Neutrophil (primary cell): ENCODE data around the gene APOO.

Experiments used
- H3K27ac ChIP-seq: fragments of 200-600 bp; sonication (generic); 2 replicates; pipeline ENCODE4 v1.5.1; 2016; ENCODE audit warnings: mild to moderate bottlenecking, moderate library complexity
- H3K27me3 ChIP-seq: fragments of 200-600 bp; sonication (generic); 2 replicates; pipeline ENCODE4 v1.6.0; 2016; ENCODE audit warnings: mild to moderate bottlenecking
- H3K36me3 ChIP-seq: fragments of 200-600 bp; sonication (generic); 2 replicates; pipeline ENCODE4 v1.5.1; 2017
- H3K4me1 ChIP-seq, 2 experiments: fragments of 200-600 bp in 1 of 2; sonication (generic) in 1 of 2; 1 replicate in 1 of 2; 2 replicates in 1 of 2; pipeline versions ENCODE4 v1.5.1 to v1.6.1; 2013 to 2016; ENCODE audit warnings: low read depth in 1 of 2, low read length in 1 of 2, mild to moderate bottlenecking in 1 of 2, moderate library complexity in 1 of 2; ENCODE audit not compliant: control insufficient read depth in 1 of 2, insufficient read depth in 1 of 2
- H3K4me3 ChIP-seq, 2 experiments: fragments of 200-600 bp in 1 of 2; sonication (generic) in 1 of 2; 1 replicate in 1 of 2; 2 replicates in 1 of 2; pipeline ENCODE4 v1.5.1; 2013 to 2016; ENCODE audit warnings: low read depth in 1 of 2, low read length in 1 of 2, mild to moderate bottlenecking in 1 of 2, moderate library complexity in 1 of 2
- H3K9me3 ChIP-seq: fragments of 200-600 bp; sonication (generic); 2 replicates; pipeline ENCODE4 v1.5.1; 2016
- TF ChIP-seq, protein P1 (sequence below): fragments of 200-600 bp; sonication (generic); IDR thresholded peaks from 2 replicates; pipeline ENCODE4 v1.5.1; 2016; ENCODE audit warnings: antibody characterized with exemption

The APOO gene

DNA sequence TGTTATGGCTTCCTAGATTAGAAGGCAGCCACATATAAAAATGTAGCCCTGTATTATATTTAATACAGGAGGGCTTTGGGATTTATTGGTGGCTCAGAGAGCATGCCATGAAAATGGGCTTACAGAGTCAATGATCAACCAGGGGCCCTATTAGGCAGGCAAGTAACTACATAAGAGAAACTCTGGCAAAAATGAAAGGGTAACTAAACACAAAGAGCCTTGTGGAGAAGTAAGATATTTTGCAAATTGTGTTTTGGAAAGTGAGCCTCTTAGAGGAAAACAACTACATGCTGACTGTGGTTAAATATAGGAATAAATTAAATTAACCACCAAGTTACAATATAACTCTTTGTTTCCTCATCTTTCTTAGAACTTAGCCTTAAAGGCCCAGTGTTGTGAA lies 119.2 kb downstream of the APOO start:
- Histone ChIP-seq H3K27me3 (no peaks in the 10 kb centered on the region), H3K27ac (peak overlapping the region; percentile 23), H3K36me3 (peaks cover 20% of the 10 kb centered on the region), H3K4me1 (peaks cover 15 to 23% of the 10 kb centered on the region in 2 experiments), H3K9me3 (no peaks in the 10 kb centered on the region), H3K4me3 (no peak overlapping the region)
- TF ChIP-seq, protein P1, sequence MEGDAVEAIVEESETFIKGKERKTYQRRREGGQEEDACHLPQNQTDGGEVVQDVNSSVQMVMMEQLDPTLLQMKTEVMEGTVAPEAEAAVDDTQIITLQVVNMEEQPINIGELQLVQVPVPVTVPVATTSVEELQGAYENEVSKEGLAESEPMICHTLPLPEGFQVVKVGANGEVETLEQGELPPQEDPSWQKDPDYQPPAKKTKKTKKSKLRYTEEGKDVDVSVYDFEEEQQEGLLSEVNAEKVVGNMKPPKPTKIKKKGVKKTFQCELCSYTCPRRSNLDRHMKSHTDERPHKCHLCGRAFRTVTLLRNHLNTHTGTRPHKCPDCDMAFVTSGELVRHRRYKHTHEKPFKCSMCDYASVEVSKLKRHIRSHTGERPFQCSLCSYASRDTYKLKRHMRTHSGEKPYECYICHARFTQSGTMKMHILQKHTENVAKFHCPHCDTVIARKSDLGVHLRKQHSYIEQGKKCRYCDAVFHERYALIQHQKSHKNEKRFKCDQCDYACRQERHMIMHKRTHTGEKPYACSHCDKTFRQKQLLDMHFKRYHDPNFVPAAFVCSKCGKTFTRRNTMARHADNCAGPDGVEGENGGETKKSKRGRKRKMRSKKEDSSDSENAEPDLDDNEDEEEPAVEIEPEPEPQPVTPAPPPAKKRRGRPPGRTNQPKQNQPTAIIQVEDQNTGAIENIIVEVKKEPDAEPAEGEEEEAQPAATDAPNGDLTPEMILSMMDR, result no peak

DNA sequence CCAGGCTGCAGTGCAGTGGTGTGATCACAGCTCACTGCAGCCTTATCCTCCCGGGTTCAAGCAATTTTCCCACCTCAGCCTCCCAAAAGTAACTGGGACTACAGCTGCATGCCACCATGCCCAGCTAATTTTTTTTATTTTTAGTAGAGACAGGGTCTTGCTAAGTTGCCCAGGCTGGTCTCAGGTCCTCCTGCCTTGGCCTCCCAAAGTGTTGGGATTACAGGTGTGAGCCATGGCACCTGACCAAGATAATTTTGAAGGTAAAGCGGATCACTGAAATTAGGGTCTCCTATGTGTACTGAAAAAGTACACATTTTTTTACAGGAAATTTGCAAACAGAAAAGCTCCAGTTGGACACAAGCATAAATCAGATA lies 120.0 kb downstream of the APOO start:
- TF ChIP-seq, protein P1, result no peak
- H3K9me3 ChIP-seq, result no peaks in the 10 kb centered on the region
- no peak overlapping the region for H3K4me3 ChIP-seq
- H3K4me1 ChIP-seq, result peaks cover 17 to 23% of the 10 kb centered on the region in 2 experiments
- H3K27me3 ChIP-seq, result no peaks in the 10 kb centered on the region
- H3K27ac ChIP-seq, result peak overlapping the region; percentile 23
- peaks cover 20% of the 10 kb centered on the region for H3K36me3 ChIP-seq

DNA sequence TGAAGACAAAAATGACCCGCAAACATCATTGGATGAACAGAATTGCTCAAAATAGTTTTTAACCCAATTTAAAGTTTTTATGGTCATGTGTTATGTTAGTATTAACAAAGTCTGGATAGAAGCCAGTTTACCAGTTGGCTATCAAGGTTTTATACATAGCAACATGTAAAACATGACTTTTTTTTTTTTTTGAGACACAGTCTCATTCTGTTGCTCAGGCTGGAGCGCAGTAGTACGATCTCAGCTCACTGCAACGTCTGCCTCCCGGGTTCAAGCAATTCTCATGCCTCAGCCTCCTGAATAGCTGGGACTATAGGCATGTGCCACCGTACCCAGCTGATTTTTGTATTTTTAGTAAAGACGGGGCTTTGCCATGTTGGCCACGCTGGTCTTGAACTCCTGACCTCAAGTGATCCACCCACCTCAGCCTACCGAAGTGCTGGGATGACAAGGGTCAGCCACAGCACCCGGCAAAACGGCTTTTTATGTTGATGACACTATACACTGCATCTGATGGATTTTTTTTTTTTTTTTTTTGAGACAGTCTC lies 121.4 kb downstream of the APOO start:
- peaks cover 26 to 35% of the 10 kb centered on the region in 2 experiments for H3K4me1 ChIP-seq
- H3K27me3 ChIP-seq, result no peaks in the 10 kb centered on the region
- no peaks in the 10 kb centered on the region for H3K9me3 ChIP-seq
- peak overlapping the region; percentile 99 for H3K27ac ChIP-seq
- TF ChIP-seq, protein P1, result no peak
- H3K4me3 ChIP-seq, result peak overlapping the region; percentile 72 to 92
- peaks cover 20% of the 10 kb centered on the region for H3K36me3 ChIP-seq

DNA sequence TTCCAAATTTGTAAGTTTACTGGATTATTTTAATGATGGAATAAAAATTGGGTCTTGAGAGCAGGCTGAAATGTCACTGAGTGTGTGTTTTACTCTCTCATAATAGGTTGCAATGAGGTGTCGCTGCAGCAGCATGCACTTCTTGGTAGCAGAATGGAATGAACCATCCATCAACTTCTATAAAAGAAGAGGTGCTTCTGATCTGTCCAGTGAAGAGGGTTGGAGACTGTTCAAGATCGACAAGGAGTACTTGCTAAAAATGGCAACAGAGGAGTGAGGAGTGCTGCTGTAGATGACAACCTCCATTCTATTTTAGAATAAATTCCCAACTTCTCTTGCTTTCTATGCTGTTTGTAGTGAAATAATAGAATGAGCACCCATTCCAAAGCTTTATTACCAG lies 122.2 kb downstream of the APOO start:
- Histone ChIP-seq H3K27me3 (no peaks in the 10 kb centered on the region), H3K4me3 (peak overlapping the region; percentile 72 to 92), H3K9me3 (no peaks in the 10 kb centered on the region), H3K36me3 (peaks cover 20% of the 10 kb centered on the region), H3K27ac (peak overlapping the region; percentile 99), H3K4me1 (peaks cover 27 to 41% of the 10 kb centered on the region in 2 experiments)
- TF ChIP-seq, protein P1, result no peak

DNA sequence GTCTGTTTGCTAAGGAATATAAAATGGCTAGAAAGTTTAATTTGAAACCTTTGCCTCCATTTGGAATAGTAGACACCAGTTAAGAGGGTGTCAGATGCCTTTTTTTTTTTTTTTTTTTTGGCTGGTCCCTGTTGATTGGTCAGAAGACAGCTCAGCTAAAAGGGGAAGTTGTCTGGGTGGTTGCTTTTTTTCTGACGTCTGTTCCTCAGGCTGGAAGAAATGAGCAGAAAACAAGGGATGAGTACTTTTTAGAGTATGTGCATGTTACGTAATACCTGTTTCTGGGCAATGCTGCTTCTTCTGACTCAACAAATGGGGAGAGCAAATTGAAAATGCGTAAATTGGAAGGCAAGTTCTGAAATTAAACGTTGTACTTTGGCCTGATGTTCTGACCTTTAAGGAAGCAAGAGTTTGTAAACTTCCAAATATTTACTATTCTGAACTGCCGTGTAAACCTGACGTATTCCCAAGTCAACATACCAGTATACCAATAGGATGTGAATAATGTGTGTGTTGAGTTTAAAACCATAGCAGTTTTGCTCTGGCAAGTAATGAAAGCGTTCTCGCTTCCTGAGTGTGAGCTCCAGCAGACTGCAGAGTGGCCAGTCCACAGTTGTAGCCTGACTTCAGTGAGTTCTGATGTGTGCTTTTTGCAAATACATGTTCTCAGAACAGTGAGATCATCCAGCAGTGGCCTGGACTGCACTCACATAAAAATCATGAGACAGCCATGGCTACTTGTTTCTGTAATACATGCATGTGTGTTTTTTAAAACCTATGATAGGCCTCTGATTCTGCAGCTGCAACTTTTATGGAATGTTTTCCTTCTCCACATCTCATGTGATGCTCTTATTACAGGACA lies 123.0 kb downstream of the APOO start:
- Histone ChIP-seq H3K9me3 (no peaks in the 10 kb centered on the region), H3K27me3 (no peaks in the 10 kb centered on the region), H3K36me3 (peaks cover 20% of the 10 kb centered on the region), H3K4me3 (peak overlapping the region; percentile 72 to 92), H3K27ac (peak overlapping the region; percentile 99), H3K4me1 (peaks cover 26 to 39% of the 10 kb centered on the region in 2 experiments)
- TF ChIP-seq, protein P1, result no peak
